A673 (cell line): ENCODE data around the gene FGF12. TPM values are rescaled to one million over a fixed set of nuclear protein-coding genes. Genes with fewer than 3 reads are reported as not detected.

Experiments
- BruUV-seq: library from RNA; stranded (reverse); fragments of 400-500 nt; replicated peaks from 2 replicates; lab custom pipeline; 2021; lab: Mats Ljungman, UMichigan
- CTCF ChIA-PET: fragments of 300-600 bp; sonication (Branson Sonifier 250); formaldehyde crosslinking; loops from one replicate; lab custom pipeline; 2022; ENCODE audit warnings: antibody characterized with exemption; lab: Charles Lee
- POLR2A ChIA-PET: fragments of 300-600 bp; sonication (Branson Sonifier 250); formaldehyde crosslinking; loops from one replicate; lab custom pipeline; 2022; ENCODE audit warnings: antibody characterized with exemption; ENCODE audit not compliant: low non-redundant PET; lab: Charles Lee
- DNase-seq: peaks from one replicate; pipeline ENCODE4 v3.0.0-alpha.2; 2015; ENCODE audit warnings: low spot score
- H3K27ac ChIP-seq: fragments of 200-600 bp; sonication (generic); 2 replicates; pipeline ENCODE4 v1.5.1; 2016; ENCODE audit warnings: mixed run types, low read depth, mild to moderate bottlenecking, mixed read lengths, antibody characterized with exemption, low read length; ENCODE audit not compliant: poor library complexity, severe bottlenecking
- H3K27me3 ChIP-seq: fragments of 200-600 bp; sonication (generic); replicated peaks from 2 replicates; pipeline ENCODE4 v1.6.1; 2017; ENCODE audit warnings: mixed run types, low read depth, mild to moderate bottlenecking, mixed read lengths, antibody characterized with exemption, low read length; ENCODE audit not compliant: insufficient read depth, poor library complexity
- H3K36me3 ChIP-seq: fragments of 200-600 bp; sonication (generic); 2 replicates; pipeline ENCODE4 v1.6.1; 2016; ENCODE audit warnings: mixed run types, mild to moderate bottlenecking, mixed read lengths, antibody characterized with exemption, low read length; ENCODE audit not compliant: insufficient read depth, poor library complexity, severe bottlenecking
- H3K4me1 ChIP-seq: fragments of 200-600 bp; sonication (generic); 2 replicates; pipeline ENCODE4 v1.6.1; 2017; ENCODE audit warnings: mixed run types, mild to moderate bottlenecking, mixed read lengths, antibody characterized with exemption, low read length; ENCODE audit not compliant: insufficient read depth, poor library complexity, severe bottlenecking
- H3K4me3 ChIP-seq: fragments of 200-600 bp; sonication (generic); 2 replicates; pipeline ENCODE4 v1.5.1; 2016; ENCODE audit warnings: low read depth, mixed run types, mild to moderate bottlenecking, mixed read lengths, low read length; ENCODE audit not compliant: poor library complexity, severe bottlenecking
- H3K9me3 ChIP-seq: fragments of 200-600 bp; sonication (generic); 2 replicates; pipeline ENCODE4 v1.6.1; 2016; ENCODE audit warnings: mixed run types, low read depth, mild to moderate bottlenecking, mixed read lengths, antibody characterized with exemption, low read length; ENCODE audit not compliant: poor library complexity, severe bottlenecking
- CTCF ChIP-seq: fragments of 300-800, 200-600 bp; sonication (generic); conservative IDR thresholded peaks from 2 replicates; pipeline ENCODE4 v1.5.1; 2017; ENCODE audit warnings: low read depth, mild to moderate bottlenecking, antibody characterized with exemption, low read length, moderate library complexity, mixed read lengths
- EZH2 ChIP-seq: fragments of 200-600 bp; sonication (generic); IDR thresholded peaks from 2 replicates; pipeline ENCODE4 v1.6.1; 2017; ENCODE audit warnings: borderline replicate concordance, low read depth, mild to moderate bottlenecking, mixed read lengths, antibody characterized with exemption, low read length; ENCODE audit not compliant: poor library complexity, severe bottlenecking
- intact Hi-C: fragments of 100-400 bp; cut with micrococcal nuclease; formaldehyde crosslinking; loops from one replicate; pipeline ENCODE4 v1.10.0; 2022; ENCODE audit not compliant: unreplicated experiment
- total RNA-seq: library from RNA; stranded (reverse); gene quantifications from 2 replicates; pipeline ENCODE4 v1.2.3, GENCODE V29; 2021

Gene FGF12
- total RNA-seq, 1 experiment from 2014 or later = 2.3 TPM

DNA sequence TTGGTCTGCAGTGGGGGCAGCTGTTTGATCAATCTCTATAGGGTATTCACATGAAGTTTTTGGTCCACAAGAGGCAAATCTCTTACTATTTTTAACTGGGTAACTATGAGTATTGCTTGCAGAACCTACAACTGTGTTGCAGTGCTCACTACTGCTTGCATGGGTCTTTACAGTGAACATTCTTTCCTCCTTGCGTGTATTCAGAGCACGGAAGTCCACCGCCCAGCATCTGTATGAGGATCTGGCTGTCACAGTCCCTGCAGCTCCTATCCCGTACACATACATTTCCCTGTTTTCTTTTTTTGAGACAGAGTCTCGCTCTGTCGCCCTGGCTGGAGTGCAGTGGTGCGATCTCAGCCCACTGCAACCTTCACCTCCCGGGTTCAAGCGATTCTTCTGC is 449.9 kb downstream of the FGF12 start:
- H3K4me1 ChIP-seq = peaks cover 42% of the 10 kb centered on the region
- H3K9me3 ChIP-seq = no peaks in the 10 kb centered on the region
- H3K4me3 ChIP-seq = no peak overlapping the region
- no peak overlapping the region for H3K27ac ChIP-seq
- ChIA-PET CTCF (no interaction called here), POLR2A (no interaction called here)
- no peaks in the 10 kb centered on the region for H3K27me3 ChIP-seq
- no peak for DNase-seq
- no TSS peak for BruUV-seq
- intact Hi-C loops = no loop called here
- no peaks in the 10 kb centered on the region for H3K36me3 ChIP-seq
- TF ChIP-seq EZH2 (no peak), CTCF (no peak)

- TF ChIP-seq EZH2 = no peak
- no peak for TF ChIP-seq CTCF
- H3K9me3 ChIP-seq = no peaks in the 10 kb centered on the region
- H3K4me3 ChIP-seq = no peak overlapping the region
- no peaks in the 10 kb centered on the region for H3K27me3 ChIP-seq
- no peak overlapping the region for H3K27ac ChIP-seq
- POLR2A ChIA-PET = no interaction called here
- CTCF ChIA-PET = no interaction called here
- DNase-seq = no peak
- peaks cover 29% of the 10 kb centered on the region for H3K4me1 ChIP-seq
- no TSS peak for BruUV-seq
- no peaks in the 10 kb centered on the region for H3K36me3 ChIP-seq
- intact Hi-C loops = no loop called here
These were observed 451.5 kb downstream of the FGF12 start for GRCh38 chr3:192275741-192276355.

- Histone ChIP-seq H3K36me3 (no peaks in the 10 kb centered on the region), H3K4me1 (peaks cover 15% of the 10 kb centered on the region), H3K9me3 (no peaks in the 10 kb centered on the region), H3K27ac (no peak overlapping the region), H3K4me3 (no peak overlapping the region), H3K27me3 (no peaks in the 10 kb centered on the region)
- DNase-seq = no peak
- ChIA-PET CTCF (no interaction called here), POLR2A (no interaction called here)
- no peak for TF ChIP-seq EZH2
- no peak for TF ChIP-seq CTCF
- BruUV-seq = no TSS peak
- intact Hi-C loops = no loop called here
These were observed 453.7 kb downstream of the FGF12 start for GRCh38 chr3:192273697-192274010.
